Activated naive CD4-positive, alpha-beta T cell treated with anti-CD3 and anti-CD28 coated beads, Interleukin-2, amount 50 U/mL, for 72 hours (primary cell): Measurements from ENCODE around the gene MRPS34. TPM values are rescaled to one million over a fixed set of nuclear protein-coding genes. Genes with fewer than 3 reads are reported as not detected.

Experiments used
- ATAC-seq, 2 donors: fragments of 150-1000 bp; cut with Tn5 transposase; 2 replicates each; pipeline ENCODE4 v1.10.0; 2021; ENCODE audit warnings: mild to moderate bottlenecking in 2 of 2, moderate library complexity in 2 of 2
- DNase-seq, 2 donors: peaks; one replicate each; pipeline ENCODE4 v3.0.0; 2021 to 2022; ENCODE audit warnings: low spot score in 2 of 2
- H3K27ac Mint-ChIP-seq, 2 donors: one replicate each; pipeline ENCODE4 v1.8.0; 2022; ENCODE audit warnings: mild to moderate bottlenecking in 2 of 2, mixed read lengths in 2 of 2
- H3K36me3 Mint-ChIP-seq, 2 donors: one replicate each; pipeline ENCODE4 v1.8.0; 2022; ENCODE audit warnings: mixed read lengths in 2 of 2
- H3K9me3 Mint-ChIP-seq, 2 donors: one replicate each; pipeline ENCODE4 v1.8.0; 2022; ENCODE audit warnings: mixed read lengths in 2 of 2
- total RNA-seq, 2 donors: library from RNA; stranded (reverse); gene quantifications; one replicate each; pipeline ENCODE4 v1.2.3, GENCODE V29; 2022

The MRPS34 gene
- total RNA-seq, 2 donors from 2014 or later: 106 to 180 TPM

- H3K9me3 Mint-ChIP-seq: no peaks in the 10 kb centered on the region
- ATAC-seq (no peak), DNase-seq (no peak)
- no peak overlapping the region for H3K27ac Mint-ChIP-seq
- peaks cover 0 to under 1% of the 10 kb centered on the region in 2 donors for H3K36me3 Mint-ChIP-seq
Measured at GRCh38 chr16:1777375-1778199, 4.7 kb upstream of the MRPS34 start.

- peaks cover 6 to 7% of the 10 kb centered on the region in 2 donors for H3K36me3 Mint-ChIP-seq
- no peaks in the 10 kb centered on the region for H3K9me3 Mint-ChIP-seq
- DNase-seq (no peak), ATAC-seq (no peak)
- peak overlapping the region; percentile 22 to 84 for H3K27ac Mint-ChIP-seq
Measured at GRCh38 chr16:1776991-1777374, 4.0 kb upstream of the MRPS34 start.

GRCh38 chr16:1776672-1776955, 3.7 kb upstream of the MRPS34 start:
- no peak for ATAC-seq
- Mint-ChIP-seq H3K9me3 (no peaks in the 10 kb centered on the region), H3K36me3 (peaks cover 10% of the 10 kb centered on the region in 2 donors), H3K27ac (peak overlapping the region; percentile 22 to 84)
- DNase-seq: no peak

GRCh38 chr16:1775846-1776671, 3.1 kb upstream of the MRPS34 start:
- DNase-seq (no peak), ATAC-seq (no peak)
- Mint-ChIP-seq H3K9me3 (no peaks in the 10 kb centered on the region), H3K36me3 (peaks cover 10 to 11% of the 10 kb centered on the region in 2 donors), H3K27ac (peak overlapping the region; percentile 22 to 84)

GRCh38 chr16:1775006-1775845, 2.3 kb upstream of the MRPS34 start:
- Mint-ChIP-seq H3K9me3 (no peaks in the 10 kb centered on the region), H3K27ac (peak overlapping the region in 1 of 2 donors; percentile 9), H3K36me3 (peaks cover 11 to 14% of the 10 kb centered on the region in 2 donors)
- ATAC-seq: no peak
- DNase-seq: no peak

GRCh38 chr16:1774448-1774780, 1.5 kb upstream of the MRPS34 start:
- H3K27ac Mint-ChIP-seq: peak overlapping the region in 1 of 2 donors; percentile 88
- ATAC-seq: no peak
- no peak for DNase-seq
- H3K9me3 Mint-ChIP-seq: no peaks in the 10 kb centered on the region
- H3K36me3 Mint-ChIP-seq: peaks cover 11 to 15% of the 10 kb centered on the region in 2 donors

GRCh38 chr16:1773703-1774447, 941 bp upstream of the MRPS34 start:
- ATAC-seq: no peak
- Mint-ChIP-seq H3K9me3 (no peaks in the 10 kb centered on the region), H3K27ac (peak overlapping the region; percentile 81 to 88), H3K36me3 (peaks cover 11 to 15% of the 10 kb centered on the region in 2 donors)
- DNase-seq: no peak

- peak within 1 kb of the TSS; percentile 88 to 100 for H3K27ac Mint-ChIP-seq
- no peaks in the 10 kb centered on the region for H3K9me3 Mint-ChIP-seq
- ATAC-seq: peak; percentile 42
Measured at GRCh38 chr16:1772362-1772907, 499 bp downstream of the MRPS34 start, which contains the start of gene EME2. Gene EME2 (plus strand): TSS chr16:1772810. CDS start chr16:1773228, 418 bp downstream.

GRCh38 chr16:1771864-1772361, 1.0 kb downstream of the MRPS34 start:
- H3K9me3 Mint-ChIP-seq: no peaks in the 10 kb centered on the region
- H3K36me3 Mint-ChIP-seq: peaks cover 11 to 15% of the 10 kb centered on the region in 2 donors
- ATAC-seq (no peak), DNase-seq (no peak)
- peak overlapping the region; percentile 88 to 100 for H3K27ac Mint-ChIP-seq

More at GRCh38 chr16:1772362-1772907, 499 bp downstream of the MRPS34 start, which contains the start of gene EME2:
- peak; percentile 64 to 76 for DNase-seq
- H3K36me3 Mint-ChIP-seq: peaks cover 11 to 15% of the 10 kb centered on the region in 2 donors

GRCh38 chr16:1771188-1771863, 1.6 kb downstream of the MRPS34 start, which contains the start of gene NME3:
Gene NME3 (minus strand): TSS chr16:1771543. CDS start chr16:1771534, 9 bp downstream.
- peak; percentile 82 to 86 for DNase-seq
- Mint-ChIP-seq H3K9me3 (no peaks in the 10 kb centered on the region), H3K27ac (peak within 1 kb of the TSS; percentile 88 to 100), H3K36me3 (peaks cover 11 to 15% of the 10 kb centered on the region in 2 donors)
- ATAC-seq: peak; percentile 54 to 60

GRCh38 chr16:1770328-1771187, 2.4 kb downstream of the MRPS34 start:
- Mint-ChIP-seq H3K9me3 (no peaks in the 10 kb centered on the region), H3K36me3 (peaks cover 11 to 15% of the 10 kb centered on the region in 2 donors), H3K27ac (peak overlapping the region; percentile 84 to 92)
- ATAC-seq (peak; percentile 0 to 35), DNase-seq (peak; percentile 49 to 77)

- DNase-seq (no peak), ATAC-seq (no peak)
- Mint-ChIP-seq H3K27ac (peak overlapping the region; percentile 84 to 92), H3K36me3 (peaks cover 11 to 15% of the 10 kb centered on the region in 2 donors), H3K9me3 (no peaks in the 10 kb centered on the region)
Measured at GRCh38 chr16:1769402-1770300, 3.3 kb downstream of the MRPS34 start.

- peaks cover 11 to 15% of the 10 kb centered on the region in 2 donors for H3K36me3 Mint-ChIP-seq
- no peaks in the 10 kb centered on the region for H3K9me3 Mint-ChIP-seq
- peak overlapping the region; percentile 14 to 79 for H3K27ac Mint-ChIP-seq
- ATAC-seq (no peak), DNase-seq (no peak)
Measured at GRCh38 chr16:1768767-1769401, 4.0 kb downstream of the MRPS34 start.
